ENCODE measurements around the gene MCRIP1.

MCRIP1 gene

GRCh38 chr17:81805707-81806460 lies 27.2 kb downstream of the MCRIP1 start:
- in situ Hi-C loops (cut with MboI; ENCODE audit: low sequenced_read_pairs): no loop called here

DNA sequence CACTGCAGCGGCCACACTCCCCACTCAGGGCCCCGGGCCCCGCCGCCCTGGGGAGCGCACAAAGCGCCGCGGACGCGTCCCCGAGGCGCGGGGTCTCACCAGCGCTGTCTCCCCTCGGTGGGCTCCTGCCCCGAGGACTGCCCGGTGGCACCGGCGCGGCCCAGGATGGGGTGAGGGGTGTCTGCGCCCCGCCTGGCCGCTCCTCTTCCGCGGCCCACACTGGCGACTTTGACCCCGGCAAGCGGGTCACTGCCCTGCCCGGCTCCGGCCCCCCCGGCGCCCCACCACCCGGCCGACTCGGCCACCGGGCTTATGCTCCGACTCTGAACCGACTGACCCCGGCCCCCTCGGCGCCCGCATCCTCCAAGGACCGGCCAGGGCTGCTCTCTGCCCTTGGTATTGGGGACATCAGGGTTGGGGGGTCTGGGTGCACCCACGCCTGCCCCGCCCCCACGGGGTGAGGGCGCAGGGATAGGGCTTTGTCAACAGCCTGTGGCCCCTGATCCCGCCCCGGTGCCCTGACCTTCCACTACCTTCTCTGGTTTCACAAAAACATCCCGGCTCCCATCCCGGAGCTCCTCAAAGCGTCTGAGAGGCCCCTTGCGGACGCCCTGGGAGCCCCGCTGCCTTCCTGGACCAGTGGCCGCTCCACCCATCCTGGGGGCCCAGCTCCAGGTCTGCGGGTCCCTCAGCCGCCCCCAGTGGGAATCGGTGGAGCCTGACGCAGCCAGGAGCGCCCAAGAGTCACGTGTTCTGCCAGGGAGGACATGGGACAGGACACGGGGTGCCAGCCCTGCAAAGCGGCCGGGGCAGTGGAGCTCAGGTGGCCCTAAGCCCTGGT lies 28.3 kb downstream of the MCRIP1 start:
- in situ Hi-C loops (cut with MboI; ENCODE audit: low sequenced_read_pairs): no loop called here

GRCh38 chr17:81803728-81804558 lies 29.1 kb downstream of the MCRIP1 start, which contains the start of gene GCGR:
Gene GCGR (plus strand): TSS chr17:81804150. CDS start chr17:81809019, 4,869 bp downstream.
- in situ Hi-C loops (cut with MboI; ENCODE audit: low sequenced_read_pairs): no loop called here

DNA sequence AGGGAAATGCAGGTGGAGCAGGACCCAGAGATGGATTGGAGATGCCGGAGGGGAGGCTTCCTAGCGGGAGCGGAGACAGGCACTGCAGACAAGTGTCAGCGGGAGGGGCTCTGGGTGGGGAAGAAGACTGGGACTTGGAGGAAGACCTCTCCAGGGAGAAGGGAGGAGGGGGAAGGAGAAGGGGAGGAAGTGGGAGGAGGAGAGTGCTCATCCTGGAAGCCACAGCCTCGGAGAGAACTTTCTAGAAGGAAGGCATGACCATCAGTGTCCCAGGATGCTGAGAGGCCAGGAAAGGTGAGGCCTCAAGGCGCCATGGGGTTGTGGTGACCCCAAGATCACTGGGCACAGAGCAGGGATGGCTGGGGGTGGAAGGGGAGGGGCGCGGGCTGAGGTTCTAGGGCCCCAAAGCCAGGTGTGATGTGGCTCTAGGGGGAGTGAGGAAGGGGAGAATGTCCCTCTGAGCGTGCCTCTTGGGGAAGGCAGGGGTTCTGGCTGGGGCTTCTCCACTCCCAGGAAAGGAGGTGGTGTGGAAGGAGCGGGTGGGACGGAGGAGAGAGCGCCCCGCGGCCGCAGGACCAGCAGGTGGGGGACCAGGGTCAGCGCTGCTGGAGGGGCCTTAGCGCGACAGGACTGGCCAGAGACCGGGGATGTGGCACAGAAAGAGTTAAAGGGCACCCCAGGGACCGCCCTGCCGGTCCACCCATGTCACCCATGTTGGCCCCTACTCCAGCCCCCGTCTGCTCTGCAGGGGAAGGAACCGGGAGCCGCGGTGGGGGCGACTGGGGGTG lies 30.0 kb downstream of the MCRIP1 start:
- in situ Hi-C loops (cut with MboI; ENCODE audit: low sequenced_read_pairs): no loop called here

DNA sequence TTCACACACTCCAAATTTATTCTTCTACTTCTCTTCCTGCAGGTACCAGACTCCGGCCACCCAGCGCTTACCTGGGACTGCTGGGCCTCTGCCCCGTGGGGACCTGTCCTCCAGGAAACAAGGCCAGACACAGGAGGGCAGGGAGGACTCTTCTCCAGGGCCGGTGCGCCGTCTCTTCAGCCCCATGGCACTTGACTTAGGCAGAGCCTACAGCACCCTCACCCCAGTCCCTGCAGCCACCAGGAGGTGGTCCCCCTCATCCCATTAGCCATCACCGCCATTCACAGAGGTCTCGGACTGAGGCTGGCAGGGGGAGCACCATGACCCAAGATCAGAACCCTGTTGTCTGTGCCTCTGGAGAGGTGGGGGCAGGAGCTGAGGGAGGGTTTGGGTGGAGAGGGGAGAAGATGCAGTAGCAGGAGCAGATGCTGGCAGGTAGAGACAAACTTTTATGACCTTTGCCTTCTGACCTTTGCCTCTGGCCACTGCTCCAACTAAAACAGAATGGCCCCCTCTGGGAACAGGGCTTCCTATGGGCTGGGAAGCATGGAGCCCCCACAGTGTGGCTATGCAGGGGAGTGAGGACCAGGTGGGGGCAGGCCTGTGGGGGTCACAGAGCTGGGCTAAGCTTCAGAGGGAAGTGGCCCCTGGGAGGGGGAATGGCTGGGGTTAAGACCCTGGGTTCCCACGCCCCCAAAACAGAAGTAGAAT lies 30.9 kb downstream of the MCRIP1 start:
- in situ Hi-C loops (cut with MboI; ENCODE audit: low sequenced_read_pairs): no loop called here

- in situ Hi-C loops (cut with MboI; ENCODE audit: low sequenced_read_pairs): no loop called here
Measured at GRCh38 chr17:81801327-81801726, 31.8 kb downstream of the MCRIP1 start.

DNA sequence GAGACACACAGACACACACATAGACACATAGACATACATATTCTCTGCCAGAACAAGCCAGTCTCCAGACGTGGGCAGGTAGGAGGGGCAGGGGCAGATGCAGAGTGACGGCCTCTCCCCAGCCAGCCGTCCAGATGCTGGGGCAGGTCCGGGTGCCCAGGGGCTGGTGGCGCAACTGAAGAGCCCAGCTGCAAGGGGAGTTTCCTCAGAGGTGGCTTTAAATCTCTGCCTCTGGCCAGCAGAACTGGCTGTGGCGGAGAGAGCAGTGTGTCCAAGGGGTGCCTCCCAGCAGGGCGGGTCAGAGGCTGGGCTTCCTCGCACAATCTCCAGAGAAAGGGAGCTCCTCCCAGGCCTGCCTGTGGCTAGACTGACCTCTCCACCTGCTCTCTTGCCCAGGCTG lies 38.6 kb downstream of the MCRIP1 start:
- in situ Hi-C loops (cut with MboI; ENCODE audit: low sequenced_read_pairs): no loop called here

DNA sequence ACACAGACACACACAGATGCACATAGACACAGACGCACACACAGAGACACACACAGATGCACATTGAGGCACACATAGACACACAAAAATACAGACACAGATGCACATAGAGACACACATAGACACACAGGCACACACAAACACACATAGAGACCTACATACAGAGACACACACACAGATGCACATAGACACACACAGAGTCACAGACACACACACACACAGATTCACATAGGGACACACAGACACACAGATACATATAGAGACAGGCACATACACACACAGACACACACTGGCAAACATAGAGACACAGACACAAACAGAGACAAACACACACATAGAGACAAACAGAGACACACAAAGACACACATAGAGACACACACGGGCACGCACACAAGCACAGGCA lies 39.0 kb downstream of the MCRIP1 start:
- in situ Hi-C loops (cut with MboI; ENCODE audit: low sequenced_read_pairs): no loop called here

- in situ Hi-C loops (cut with MboI; ENCODE audit: low sequenced_read_pairs): no loop called here
Measured at GRCh38 chr17:81792675-81793615, 40.1 kb downstream of the MCRIP1 start.
